HG03378 (cell line): Measurements from ENCODE around the gene HNRNPUL1.
A peak's percentile ranks its signal among the peaks of the same experiment; 100 is the strongest.
"Not testable (repeated sequence)": the region's sequence is repeated elsewhere in the genome, so short reads cannot be mapped to it uniquely, and the experiment has no call there.

Experiments
- ATAC-seq: cut with Tn5 transposase; IDR thresholded peaks from one replicate; pipeline ENCODE4 v1.9.1; 2021; ENCODE audit warnings: mild to moderate bottlenecking, moderate library complexity; ENCODE audit not compliant: unreplicated experiment

HNRNPUL1 gene

GRCh38 chr19:41273076-41273475 lies 8.9 kb downstream of the HNRNPUL1 start:
- ATAC-seq: no peak

GRCh38 chr19:41274802-41275201 lies 10.6 kb downstream of the HNRNPUL1 start:
- ATAC-seq: no peak

GRCh38 chr19:41276231-41276630 lies 12.1 kb downstream of the HNRNPUL1 start:
- ATAC-seq: no peak

GRCh38 chr19:41278478-41278877 lies 14.3 kb downstream of the HNRNPUL1 start:
- ATAC-seq: no peak

GRCh38 chr19:41288673-41289530 lies 24.7 kb downstream of the HNRNPUL1 start:
- ATAC-seq: no peak

GRCh38 chr19:41289814-41290213 lies 25.6 kb downstream of the HNRNPUL1 start:
- not testable (repeated sequence) for ATAC-seq

- ATAC-seq: no peak
Observed at GRCh38 chr19:41294393-41294792, 30.2 kb downstream of the HNRNPUL1 start.

GRCh38 chr19:41295499-41295898 lies 31.3 kb downstream of the HNRNPUL1 start:
- no peak for ATAC-seq

- no peak for ATAC-seq
Observed at GRCh38 chr19:41296433-41296871, 32.3 kb downstream of the HNRNPUL1 start.

GRCh38 chr19:41297628-41298347 lies 33.6 kb downstream of the HNRNPUL1 start:
- peak; percentile 58 for ATAC-seq

GRCh38 chr19:41298348-41298964 lies 34.3 kb downstream of the HNRNPUL1 start:
- peak; percentile 13 for ATAC-seq

- no peak for ATAC-seq
Observed at GRCh38 chr19:41299046-41299754, 35.0 kb downstream of the HNRNPUL1 start.

- ATAC-seq: no peak
Observed at GRCh38 chr19:41299755-41300089, 35.5 kb downstream of the HNRNPUL1 start.

- no peak for ATAC-seq
Observed at GRCh38 chr19:41300555-41300954, 36.4 kb downstream of the HNRNPUL1 start.

- no peak for ATAC-seq
Observed at GRCh38 chr19:41302624-41303351, 38.6 kb downstream of the HNRNPUL1 start.

GRCh38 chr19:41303954-41304353 lies 39.8 kb downstream of the HNRNPUL1 start:
- no peak for ATAC-seq

GRCh38 chr19:41304706-41305483 lies 40.7 kb downstream of the HNRNPUL1 start:
- no peak for ATAC-seq

GRCh38 chr19:41305927-41306793 lies 42.0 kb downstream of the HNRNPUL1 start:
- ATAC-seq: no peak
